Right atrium auricular region (tissue), 2 donors: ENCODE data around the gene DNAJB14. TPM values are rescaled to one million over a fixed set of nuclear protein-coding genes. Genes with fewer than 3 reads are reported as not detected.

Experiments
- DNase-seq: peaks from one replicate; pipeline ENCODE4 v3.0.0-alpha.2; 2019; ENCODE audit warnings: low spot score
- H3K27ac ChIP-seq, 2 donors: fragments of 200-600 bp; sonication (generic); 1 replicate in 1 of 2; 2 replicates in 1 of 2; pipeline ENCODE4 v1.5.1; 2016 to 2019
- H3K27me3 ChIP-seq, 2 donors: fragments of 200-600 bp; sonication (generic); one replicate each; pipeline versions ENCODE4 v1.5.1 to v1.6.0; 2017 to 2019
- H3K36me3 ChIP-seq: fragments of 200-600 bp; sonication (generic); one replicate; pipeline ENCODE4 v1.5.1; 2016
- H3K4me1 ChIP-seq, 2 donors: fragments of 200-600 bp; sonication (generic); one replicate each; pipeline versions ENCODE4 v1.5.1 to v1.6.0; 2017 to 2019
- H3K4me3 ChIP-seq, 2 donors: fragments of 200-600 bp; sonication (generic); 1 replicate in 1 of 2; 2 replicates in 1 of 2; pipeline ENCODE4 v1.5.1; 2017 to 2019; ENCODE audit warnings: mild to moderate bottlenecking in 1 of 2, moderate library complexity in 1 of 2
- H3K9me3 ChIP-seq, 2 donors: fragments of 200-600 bp; sonication (generic); one replicate each; pipeline ENCODE4 v1.5.1; 2019
- total RNA-seq, 2 donors: library from RNA; depleted of rRNA; stranded (reverse); fragments of >200 nt; gene quantifications; one replicate each; pipeline ENCODE4 v1.1.0, GENCODE V29; 2016
- TF ChIP-seq, protein P1 (sequence below), 2 donors: fragments of 200-600 bp; sonication (generic); IDR thresholded peaks; one replicate each; pipeline ENCODE4 v1.5.1; 2019; ENCODE audit warnings: antibody characterized with exemption in 2 of 2

DNAJB14 gene
- total RNA-seq, 2 donors from 2014 or later = 13.9 to 15.1 TPM

DNA sequence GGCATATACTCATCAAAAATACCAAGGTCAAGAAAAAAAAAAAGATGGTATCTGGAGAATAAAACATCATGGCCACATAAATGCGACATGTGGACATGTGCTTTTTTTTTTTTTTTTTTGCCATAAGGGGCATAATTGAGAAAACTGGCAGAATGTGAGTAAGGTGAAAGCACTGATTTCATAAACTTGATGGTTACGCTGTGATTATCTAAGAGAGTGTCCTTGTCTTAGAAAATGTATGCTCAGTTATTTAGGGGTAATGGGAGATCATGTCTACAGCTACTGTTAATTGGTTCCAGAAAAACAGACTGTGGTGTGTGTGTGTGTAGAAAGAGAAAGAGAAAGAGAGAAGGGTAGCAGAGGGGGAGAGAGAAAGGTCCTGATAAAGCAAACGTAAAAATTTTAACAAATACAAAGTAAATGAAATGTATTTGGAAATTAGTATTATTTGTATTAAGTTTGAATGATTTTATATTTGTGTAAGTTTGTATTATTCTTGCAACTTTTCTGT lies 8.1 kb downstream of the DNAJB14 start:
- no peaks in the 10 kb centered on the region for H3K4me1 ChIP-seq
- DNase-seq = no peak
- no peak overlapping the region for H3K27ac ChIP-seq
- no peaks in the 10 kb centered on the region for H3K27me3 ChIP-seq
- H3K4me3 ChIP-seq = no peak overlapping the region
- H3K9me3 ChIP-seq = peaks cover 0 to 21% of the 10 kb centered on the region in 2 donors
- H3K36me3 ChIP-seq = no peaks in the 10 kb centered on the region
- TF ChIP-seq, protein P1, sequence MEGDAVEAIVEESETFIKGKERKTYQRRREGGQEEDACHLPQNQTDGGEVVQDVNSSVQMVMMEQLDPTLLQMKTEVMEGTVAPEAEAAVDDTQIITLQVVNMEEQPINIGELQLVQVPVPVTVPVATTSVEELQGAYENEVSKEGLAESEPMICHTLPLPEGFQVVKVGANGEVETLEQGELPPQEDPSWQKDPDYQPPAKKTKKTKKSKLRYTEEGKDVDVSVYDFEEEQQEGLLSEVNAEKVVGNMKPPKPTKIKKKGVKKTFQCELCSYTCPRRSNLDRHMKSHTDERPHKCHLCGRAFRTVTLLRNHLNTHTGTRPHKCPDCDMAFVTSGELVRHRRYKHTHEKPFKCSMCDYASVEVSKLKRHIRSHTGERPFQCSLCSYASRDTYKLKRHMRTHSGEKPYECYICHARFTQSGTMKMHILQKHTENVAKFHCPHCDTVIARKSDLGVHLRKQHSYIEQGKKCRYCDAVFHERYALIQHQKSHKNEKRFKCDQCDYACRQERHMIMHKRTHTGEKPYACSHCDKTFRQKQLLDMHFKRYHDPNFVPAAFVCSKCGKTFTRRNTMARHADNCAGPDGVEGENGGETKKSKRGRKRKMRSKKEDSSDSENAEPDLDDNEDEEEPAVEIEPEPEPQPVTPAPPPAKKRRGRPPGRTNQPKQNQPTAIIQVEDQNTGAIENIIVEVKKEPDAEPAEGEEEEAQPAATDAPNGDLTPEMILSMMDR (IDR thresholded peaks at IDR 0.05) = no peak

DNA sequence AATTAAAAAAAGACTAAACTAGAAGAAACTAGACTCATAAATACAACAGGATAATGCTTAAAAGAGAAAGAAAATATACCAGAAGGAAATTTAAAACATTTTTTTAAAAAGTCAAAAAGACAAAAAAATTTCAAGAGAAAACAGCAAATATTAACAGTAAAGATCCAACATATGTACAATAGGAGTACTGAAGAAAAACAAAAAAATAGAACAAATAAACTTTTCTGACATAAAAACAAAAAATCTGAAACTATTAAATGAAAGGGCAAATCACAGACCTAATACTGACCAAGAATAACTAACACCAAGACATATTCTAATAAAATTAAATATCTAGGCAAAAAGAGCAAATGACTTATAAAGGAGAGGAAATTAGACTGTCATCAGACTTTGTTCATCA lies 11.5 kb downstream of the DNAJB14 start:
- TF ChIP-seq, protein P1 (IDR thresholded peaks at IDR 0.05) = no peak

DNA sequence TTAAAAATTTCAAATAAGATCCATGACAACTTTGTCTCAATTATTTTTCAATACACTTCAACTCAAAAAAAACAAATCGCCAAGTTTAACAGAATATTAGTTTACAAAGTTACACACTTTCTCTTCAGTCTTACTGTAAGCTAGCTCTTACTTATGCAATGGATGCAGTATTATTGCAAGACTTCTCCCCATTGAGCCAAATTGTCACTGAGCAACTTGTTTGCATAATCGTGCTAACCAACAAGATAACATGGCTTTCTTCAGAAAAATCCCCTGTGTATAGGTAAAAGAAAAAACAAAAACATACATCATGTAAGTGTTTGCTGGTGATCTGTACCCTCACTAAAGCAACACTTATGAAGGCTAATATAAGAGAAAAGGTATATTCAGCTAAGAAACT lies 18.9 kb downstream of the DNAJB14 start:
- Histone ChIP-seq H3K4me3 (no peak overlapping the region), H3K9me3 (no peaks in the 10 kb centered on the region), H3K36me3 (peaks cover 14% of the 10 kb centered on the region), H3K4me1 (no peaks in the 10 kb centered on the region), H3K27me3 (no peaks in the 10 kb centered on the region), H3K27ac (no peak overlapping the region)
- no peak for DNase-seq
- TF ChIP-seq, protein P1 (IDR thresholded peaks at IDR 0.05) = no peak

More for the DNA sequence above, 11.5 kb downstream of the DNAJB14 start:
- no peak overlapping the region for H3K4me3 ChIP-seq
- H3K9me3 ChIP-seq = peaks cover 0 to 21% of the 10 kb centered on the region in 2 donors
- DNase-seq = no peak
- H3K36me3 ChIP-seq = no peaks in the 10 kb centered on the region
- no peaks in the 10 kb centered on the region for H3K27me3 ChIP-seq
- no peaks in the 10 kb centered on the region for H3K4me1 ChIP-seq
- no peak overlapping the region for H3K27ac ChIP-seq

DNA sequence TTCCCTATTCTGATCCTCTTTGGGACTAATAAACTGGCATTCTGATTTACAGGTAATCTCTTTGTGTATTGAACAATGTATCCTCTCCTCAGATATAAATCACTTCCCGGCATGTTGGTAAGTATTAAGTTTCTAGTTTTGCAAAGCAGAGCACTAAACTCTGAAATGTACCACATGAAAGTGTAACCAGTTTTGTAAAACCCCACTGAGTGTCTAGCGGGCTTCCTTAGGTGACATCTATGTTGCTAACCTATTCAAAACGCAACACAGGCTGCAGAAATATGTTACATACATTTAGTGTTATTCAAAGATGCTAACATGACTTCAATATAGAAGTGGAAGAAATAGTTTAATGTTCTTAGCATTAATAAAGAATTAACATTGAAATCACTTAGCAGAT lies 25.2 kb downstream of the DNAJB14 start:
- peaks cover 17% of the 10 kb centered on the region for H3K36me3 ChIP-seq
- no peak overlapping the region for H3K27ac ChIP-seq
- no peaks in the 10 kb centered on the region for H3K27me3 ChIP-seq
- no peak for DNase-seq
- H3K4me3 ChIP-seq = no peak overlapping the region
- no peaks in the 10 kb centered on the region for H3K9me3 ChIP-seq
- no peaks in the 10 kb centered on the region for H3K4me1 ChIP-seq
- TF ChIP-seq, protein P1 (IDR thresholded peaks at IDR 0.05) = no peak

DNA sequence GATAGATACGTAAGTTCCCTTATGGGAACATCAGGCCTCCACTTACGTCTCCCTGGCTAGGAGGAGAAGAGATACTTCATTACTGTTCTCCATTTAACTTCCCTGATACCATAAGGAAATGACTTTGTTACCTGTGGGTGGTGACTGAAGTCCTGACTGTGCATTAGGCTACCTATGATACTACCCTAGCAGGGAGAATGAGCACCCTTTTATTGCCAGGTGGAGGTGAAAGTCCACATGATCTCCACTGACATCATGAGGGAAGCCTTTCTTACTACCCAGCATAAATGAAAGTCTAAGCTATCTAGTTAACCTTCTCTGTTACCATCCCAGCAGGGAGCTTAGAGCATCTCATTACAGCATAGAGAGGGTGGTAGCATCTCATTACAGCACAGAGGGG lies 27.8 kb downstream of the DNAJB14 start:
- Histone ChIP-seq H3K4me1 (no peaks in the 10 kb centered on the region), H3K4me3 (no peak overlapping the region), H3K9me3 (no peaks in the 10 kb centered on the region), H3K27me3 (no peaks in the 10 kb centered on the region), H3K36me3 (peaks cover 14% of the 10 kb centered on the region), H3K27ac (no peak overlapping the region)
- no peak for DNase-seq
- TF ChIP-seq, protein P1 (IDR thresholded peaks at IDR 0.05) = no peak

DNA sequence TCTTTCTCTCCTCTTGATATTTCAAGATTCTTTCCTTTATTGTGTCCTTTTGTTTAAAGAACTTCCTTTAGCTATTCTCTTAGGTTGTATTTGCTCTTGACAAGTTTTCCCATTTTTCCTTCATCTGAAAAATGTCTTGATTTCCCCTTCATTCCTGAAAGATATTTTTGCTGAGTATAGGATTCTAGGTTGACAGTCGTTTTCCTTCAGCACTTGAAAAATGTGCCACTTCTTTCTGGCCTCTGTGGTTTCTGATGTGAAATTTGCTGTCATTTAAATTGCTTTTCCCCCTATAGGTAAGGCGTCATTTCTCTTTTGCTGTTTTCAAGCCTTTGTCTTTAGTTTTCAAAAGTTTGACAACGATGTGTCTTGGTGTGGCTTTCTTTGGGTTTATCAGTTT lies 28.8 kb downstream of the DNAJB14 start:
- H3K36me3 ChIP-seq = peaks cover 9% of the 10 kb centered on the region
- TF ChIP-seq, protein P1 (IDR thresholded peaks at IDR 0.05) = no peak
- no peak overlapping the region for H3K4me3 ChIP-seq
- H3K27ac ChIP-seq = no peak overlapping the region
- no peaks in the 10 kb centered on the region for H3K9me3 ChIP-seq
- no peak for DNase-seq
- H3K4me1 ChIP-seq = no peaks in the 10 kb centered on the region
- no peaks in the 10 kb centered on the region for H3K27me3 ChIP-seq
